ENCODE measurements around the gene SLC22A12.
"Not testable (repeated sequence)": the region's sequence is repeated elsewhere in the genome, so short reads cannot be mapped to it uniquely, and the experiment has no call there.

SLC22A12 gene

GRCh38 chr11:64590763-64591221 is at the start of gene SLC22A12:
TSS of gene SLC22A12 (plus strand) at chr11:64591220. CDS start at chr11:64591557, 337 bp downstream.
- DNase-seq: no peak

GRCh38 chr11:64542172-64543125 is 48.6 kb upstream of the SLC22A12 start:
- no peak for DNase-seq

GRCh38 chr11:64543818-64544217 is 47.2 kb upstream of the SLC22A12 start:
- DNase-seq: no peak

- no peak for DNase-seq
Observed at GRCh38 chr11:64544616-64545296, 46.3 kb upstream of the SLC22A12 start.

GRCh38 chr11:64545619-64546018 is 45.4 kb upstream of the SLC22A12 start:
- no peak for DNase-seq

GRCh38 chr11:64546176-64546575 is 44.8 kb upstream of the SLC22A12 start:
- no peak for DNase-seq

- DNase-seq: no peak
Observed at GRCh38 chr11:64546600-64546999, 44.4 kb upstream of the SLC22A12 start.

GRCh38 chr11:64549969-64550368 is 41.1 kb upstream of the SLC22A12 start:
- DNase-seq: no peak

- peak; percentile 25 for DNase-seq
Observed at GRCh38 chr11:64553554-64554201, 37.3 kb upstream of the SLC22A12 start.

- DNase-seq: no peak
Observed at GRCh38 chr11:64556044-64556720, 34.8 kb upstream of the SLC22A12 start.

- DNase-seq: no peak
Observed at GRCh38 chr11:64556721-64557250, 34.2 kb upstream of the SLC22A12 start.

- no peak for DNase-seq
Observed at GRCh38 chr11:64558065-64558745, 32.8 kb upstream of the SLC22A12 start.

- DNase-seq: no peak
Observed at GRCh38 chr11:64558869-64559268, 32.2 kb upstream of the SLC22A12 start.

GRCh38 chr11:64559351-64560138 is 31.5 kb upstream of the SLC22A12 start:
- DNase-seq: no peak

- DNase-seq: no peak
Observed at GRCh38 chr11:64560139-64560771, 30.8 kb upstream of the SLC22A12 start.

- no peak for DNase-seq
Observed at GRCh38 chr11:64560941-64561340, 30.1 kb upstream of the SLC22A12 start.

- DNase-seq: not testable (repeated sequence)
Observed at GRCh38 chr11:64561429-64561828, 29.6 kb upstream of the SLC22A12 start.

GRCh38 chr11:64561984-64562722 is 28.9 kb upstream of the SLC22A12 start:
- no peak for DNase-seq

- no peak for DNase-seq
Observed at GRCh38 chr11:64562723-64563351, 28.2 kb upstream of the SLC22A12 start.
